ENCODE measurements around the gene ZNF331. TPM values are rescaled to one million over a fixed set of nuclear protein-coding genes. Genes with fewer than 3 reads are reported as not detected.

The ZNF331 gene
- total and polyA plus RNA-seq, 7 donors: 3.6 to 26.8 (median 16.8) TPM

GRCh38 chr19:53520163-53520546 is 17.8 kb upstream of the ZNF331 start:
- H3K4me3 ChIP-seq: peak overlapping the region; percentile 6 to 56 (median 52)
- peak overlapping the region; percentile 88 to 90 (median 88) for H3K27ac ChIP-seq
- peaks cover 0 to 14% (median 11%) of the 10 kb centered on the region in 4 donors for H3K4me1 ChIP-seq
- intact Hi-C loops (cut with DNase I): loop anchor here (5.0 kb wide), 1 partner anchor 53 kb away; the partner anchor contains the start of gene ZNF813
- 70 to 82% methylated on average over 13 of the region's 13 CpGs for WGBS, 2 donors
- no peaks in the 10 kb centered on the region for H3K36me3 ChIP-seq
- no peaks in the 10 kb centered on the region for H3K27me3 ChIP-seq
- peaks cover 0 to 4% (median 0%) of the 10 kb centered on the region in 4 donors for H3K9me3 ChIP-seq
- TF ChIP-seq POLR2A (IDR thresholded peaks at IDR 0.05): no peak
- no peak for TF ChIP-seq POLR2AphosphoS5 (IDR thresholded peaks at IDR 0.05)
- no peak for TF ChIP-seq EP300 (IDR thresholded peaks at IDR 0.05)
- no peak for TF ChIP-seq CTCF (IDR thresholded peaks at IDR 0.05)
- DNase-seq: no peak

- H3K27me3 ChIP-seq: no peaks in the 10 kb centered on the region
- peak; percentile 99 for DNase-seq
- H3K9me3 ChIP-seq: peaks cover 0 to 4% (median 2%) of the 10 kb centered on the region in 4 donors
- H3K36me3 ChIP-seq: no peaks in the 10 kb centered on the region
- peaks cover 0 to 14% (median 11%) of the 10 kb centered on the region in 4 donors for H3K4me1 ChIP-seq
- intact Hi-C loops (cut with DNase I): loop anchor here (5.0 kb wide), 1 partner anchor 53 kb away; the partner anchor contains the start of gene ZNF813
- H3K4me3 ChIP-seq: peak overlapping the region; percentile 38 to 56 (median 52)
- TF ChIP-seq CTCF (IDR thresholded peaks at IDR 0.05): no peak
- TF ChIP-seq POLR2AphosphoS5 (IDR thresholded peaks at IDR 0.05): peak in 3 of 4 donors; percentile 79 to 97 (median 83)
- TF ChIP-seq EP300 (IDR thresholded peaks at IDR 0.05): peak; percentile 46 to 98 (median 86)
- TF ChIP-seq POLR2A (IDR thresholded peaks at IDR 0.05): no peak
- 1 to 3% methylated on average over 46 of the region's 46 CpGs for WGBS, 2 donors
- peak overlapping the region; percentile 88 to 90 (median 88) for H3K27ac ChIP-seq
Measured at GRCh38 chr19:53520547-53521372, 17.2 kb upstream of the ZNF331 start.

GRCh38 chr19:53521373-53522202 is 16.4 kb upstream of the ZNF331 start:
- Histone ChIP-seq H3K9me3 (peaks cover 0 to 5% (median 2%) of the 10 kb centered on the region in 4 donors), H3K27me3 (no peaks in the 10 kb centered on the region), H3K36me3 (no peaks in the 10 kb centered on the region), H3K4me1 (peaks cover 0 to 14% (median 11%) of the 10 kb centered on the region in 4 donors), H3K27ac (peak overlapping the region in 3 of 4 donors; percentile 88), H3K4me3 (peak overlapping the region; percentile 38 to 56 (median 52))
- TF ChIP-seq POLR2A (IDR thresholded peaks at IDR 0.05) (no peak), CTCF (IDR thresholded peaks at IDR 0.05) (no peak), EP300 (IDR thresholded peaks at IDR 0.05) (no peak), POLR2AphosphoS5 (IDR thresholded peaks at IDR 0.05) (no peak)
- intact Hi-C loops (cut with DNase I): loop anchor here (5.0 kb wide), 1 partner anchor 54 kb away; the partner anchor contains the start of gene ZNF813
- 20 to 31% methylated on average over 33 of the region's 33 CpGs for WGBS, 2 donors
- no peak for DNase-seq

GRCh38 chr19:53525922-53526321 is 12.0 kb upstream of the ZNF331 start:
- Histone ChIP-seq H3K4me3 (no peak overlapping the region), H3K36me3 (no peaks in the 10 kb centered on the region), H3K27me3 (no peaks in the 10 kb centered on the region), H3K27ac (no peak overlapping the region), H3K9me3 (peaks cover 0 to 5% (median 0%) of the 10 kb centered on the region in 4 donors), H3K4me1 (peaks cover 0 to 9% (median 8%) of the 10 kb centered on the region in 4 donors)
- WGBS, 2 donors: 95 to 97% methylated on average over 2 of the region's 2 CpGs
- DNase-seq: no peak
- intact Hi-C loops (cut with DNase I): no loop called here
- no peak for TF ChIP-seq POLR2A (IDR thresholded peaks at IDR 0.05)
- TF ChIP-seq POLR2AphosphoS5 (IDR thresholded peaks at IDR 0.05): no peak
- no peak for TF ChIP-seq CTCF (IDR thresholded peaks at IDR 0.05)
- TF ChIP-seq EP300 (IDR thresholded peaks at IDR 0.05): no peak

Data from sigmoid colon (tissue), 7 donors.